Mesenchymal stem cell (in vitro differentiated cells and primary cell): ENCODE data around the gene YAF2.

Experiments
- DNase-seq: peaks from one replicate; pipeline ENCODE4 v3.0.0-alpha.2; 2013
- H2AFZ ChIP-seq: one replicate; pipeline ENCODE4 v1.6.1; 2013; ENCODE audit warnings: low read depth, mild to moderate bottlenecking, control low read depth, inconsistent platforms, low read length, moderate library complexity
- H2AK5ac ChIP-seq: 2 replicates; pipeline ENCODE4 v1.6.1; 2013; ENCODE audit warnings: low read length, moderate library complexity, mild to moderate bottlenecking, inconsistent platforms; ENCODE audit not compliant: severe bottlenecking
- H2BK120ac ChIP-seq: one replicate; pipeline ENCODE4 v1.6.1; 2013; ENCODE audit warnings: low read depth, mild to moderate bottlenecking, inconsistent platforms, low read length, moderate library complexity
- H2BK12ac ChIP-seq, 2 experiments: one replicate each; pipeline ENCODE4 v1.6.1; 2013; ENCODE audit warnings: inconsistent platforms in 2 of 2, low read length in 2 of 2, mild to moderate bottlenecking in 2 of 2, moderate library complexity in 2 of 2, control low read depth in 1 of 2
- H2BK15ac ChIP-seq: one replicate; pipeline ENCODE4 v1.6.1; 2013; ENCODE audit warnings: mild to moderate bottlenecking, low read depth, inconsistent platforms; ENCODE audit not compliant: poor library complexity, severe bottlenecking
- H2BK5ac ChIP-seq: 2 replicates; pipeline ENCODE4 v1.6.1; 2013; ENCODE audit warnings: low read depth, mild to moderate bottlenecking, low read length, control low read depth, inconsistent platforms; ENCODE audit not compliant: poor library complexity, severe bottlenecking
- H3K14ac ChIP-seq, 2 experiments: one replicate each; pipeline ENCODE4 v1.6.1; 2013; ENCODE audit warnings: inconsistent platforms in 2 of 2, low read length in 2 of 2, control low read depth in 1 of 2, mild to moderate bottlenecking in 1 of 2, moderate library complexity in 1 of 2
- H3K18ac ChIP-seq, 2 experiments: one replicate each; pipeline ENCODE4 v1.6.1; 2013; ENCODE audit warnings: inconsistent platforms in 2 of 2, low read length in 2 of 2, control low read depth in 1 of 2, low read depth in 1 of 2, mild to moderate bottlenecking in 1 of 2
- H3K23ac ChIP-seq, 2 experiments: one replicate each; pipeline ENCODE4 v1.6.1; 2013; ENCODE audit warnings: inconsistent platforms in 2 of 2, low read length in 2 of 2, mild to moderate bottlenecking in 2 of 2, moderate library complexity in 2 of 2, control low read depth in 1 of 2
- H3K27ac ChIP-seq: 2 replicates; pipeline ENCODE4 v1.5.1; 2013; ENCODE audit warnings: mild to moderate bottlenecking, moderate library complexity, low read length, control low read depth, inconsistent platforms; ENCODE audit not compliant: poor library complexity, severe bottlenecking
- H3K27me3 ChIP-seq, 2 experiments: 2 replicates each; pipeline versions ENCODE4 v1.6.1 to v1.7.0; 2013; ENCODE audit warnings: low read length in 2 of 2, mild to moderate bottlenecking in 2 of 2, moderate library complexity in 2 of 2, control low read depth in 1 of 2, inconsistent platforms in 1 of 2; ENCODE audit not compliant: control insufficient read depth in 1 of 2, insufficient read depth in 1 of 2
- H3K36me3 ChIP-seq, 2 experiments: 2 replicates each; pipeline versions ENCODE4 v1.6.1 to v1.7.0; 2013; ENCODE audit warnings: low read length in 2 of 2, control low read depth in 1 of 2, inconsistent platforms in 1 of 2, low read depth in 1 of 2, mild to moderate bottlenecking in 1 of 2; ENCODE audit not compliant: insufficient read depth in 2 of 2, control insufficient read depth in 1 of 2
- H3K4ac ChIP-seq, 2 experiments: one replicate each; pipeline ENCODE4 v1.6.1; 2013; ENCODE audit warnings: inconsistent platforms in 2 of 2, low read length in 2 of 2, mild to moderate bottlenecking in 2 of 2, moderate library complexity in 2 of 2, control low read depth in 1 of 2, low read depth in 1 of 2
- H3K4me1 ChIP-seq: 2 replicates; pipeline ENCODE4 v1.6.1; 2013; ENCODE audit warnings: low read depth, low read length, control low read depth; ENCODE audit not compliant: control insufficient read depth, insufficient read depth
- H3K4me2 ChIP-seq: 2 replicates; pipeline ENCODE4 v1.6.1; 2013; ENCODE audit warnings: low read length, mild to moderate bottlenecking, inconsistent platforms; ENCODE audit not compliant: poor library complexity, severe bottlenecking
- H3K4me3 ChIP-seq, 2 experiments: 2 replicates each; pipeline versions ENCODE4 v1.5.1 to v1.7.0; 2013; ENCODE audit warnings: low read length in 2 of 2, mild to moderate bottlenecking in 2 of 2, control low read depth in 1 of 2, low read depth in 1 of 2; ENCODE audit not compliant: insufficient read depth in 1 of 2
- H3K79me1 ChIP-seq: replicated peaks from 2 replicates; pipeline ENCODE4 v1.6.1; 2013; ENCODE audit warnings: mild to moderate bottlenecking, control low read depth, low read length, inconsistent platforms; ENCODE audit not compliant: poor library complexity, severe bottlenecking
- H3K9ac ChIP-seq: 2 replicates; pipeline ENCODE4 v1.7.0; 2013; ENCODE audit warnings: mild to moderate bottlenecking, low read length, moderate library complexity
- H3K9me3 ChIP-seq: 2 replicates; pipeline ENCODE4 v1.7.0; 2013; ENCODE audit warnings: mild to moderate bottlenecking, low read length; ENCODE audit not compliant: control insufficient read depth
- H4K8ac ChIP-seq: one replicate; pipeline ENCODE4 v1.6.1; 2013; ENCODE audit warnings: inconsistent platforms, mild to moderate bottlenecking, low read length, moderate library complexity
- H4K91ac ChIP-seq: one replicate; pipeline ENCODE4 v1.6.1; 2013; ENCODE audit warnings: mild to moderate bottlenecking, low read length, inconsistent platforms
- WGBS: methylation state at CpG from one replicate; pipeline ENCODE4 v1.1.7; 2013; ENCODE audit warnings: mixed read lengths; 5-methylcytosine and 5-hydroxymethylcytosine counted together

YAF2 gene

DNA sequence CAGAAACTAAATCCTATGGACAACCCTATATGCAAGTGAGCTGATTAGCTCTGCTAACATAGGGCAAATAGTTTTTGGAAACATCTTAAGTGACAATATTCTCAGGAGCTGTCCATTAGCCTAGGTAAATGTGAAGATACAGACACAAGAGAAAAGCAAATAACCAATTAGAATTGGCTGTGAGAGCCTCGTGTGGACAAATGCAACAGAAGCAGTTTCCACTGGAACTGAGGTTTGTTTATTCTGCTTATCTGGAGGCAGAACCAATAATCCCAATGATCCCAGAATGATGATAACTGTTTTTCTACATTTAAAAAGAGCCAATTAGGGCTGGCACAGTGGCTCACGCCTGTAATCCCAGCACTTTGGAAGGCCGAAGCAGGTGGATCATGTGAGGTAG, 43.2 kb upstream of the YAF2 start:
- H2AFZ ChIP-seq: no peak overlapping the region
- no peak overlapping the region for H3K9ac ChIP-seq
- no peaks in the 10 kb centered on the region for H3K4me1 ChIP-seq
- no peak overlapping the region for H2BK15ac ChIP-seq
- DNase-seq: no peak
- no peak overlapping the region for H3K4me3 ChIP-seq
- WGBS: 64% methylated on average over 2 of the region's 3 CpGs
- H3K4ac ChIP-seq: no peak overlapping the region
- H3K79me1 ChIP-seq: no peaks in the 10 kb centered on the region
- no peak overlapping the region for H3K14ac ChIP-seq
- H3K9me3 ChIP-seq: no peaks in the 10 kb centered on the region
- H3K18ac ChIP-seq: no peak overlapping the region
- H3K4me2 ChIP-seq: no peak overlapping the region
- H3K27ac ChIP-seq: no peak overlapping the region
- no peak overlapping the region for H2BK12ac ChIP-seq
- H3K23ac ChIP-seq: no peak overlapping the region
- no peak overlapping the region for H4K91ac ChIP-seq
- H2BK5ac ChIP-seq: no peak overlapping the region
- H3K36me3 ChIP-seq: no peaks in the 10 kb centered on the region
- no peak overlapping the region for H2BK120ac ChIP-seq
- H4K8ac ChIP-seq: no peak overlapping the region
- H2AK5ac ChIP-seq: no peak overlapping the region
- no peaks in the 10 kb centered on the region for H3K27me3 ChIP-seq

DNA sequence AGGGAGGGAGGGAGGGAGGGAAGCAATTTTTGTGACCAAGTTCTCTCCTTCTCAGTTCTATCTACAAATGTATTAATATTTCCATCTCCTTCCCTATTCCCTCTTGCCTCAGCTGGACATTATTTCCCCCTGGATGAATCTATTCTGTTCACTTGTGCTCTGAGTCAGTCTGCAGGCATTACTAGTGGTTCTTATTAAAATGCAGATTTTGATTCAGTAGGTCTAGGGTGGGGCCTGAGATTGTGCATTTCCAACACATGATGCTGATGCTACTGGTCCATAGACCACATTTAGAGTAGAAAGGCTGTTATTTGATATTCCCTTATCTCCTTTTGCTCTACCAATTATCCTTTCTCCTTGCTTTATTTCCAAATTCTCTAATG, 40.1 kb upstream of the YAF2 start:
- Histone ChIP-seq H3K9me3 (no peaks in the 10 kb centered on the region), H4K8ac (no peak overlapping the region), H2AFZ (no peak overlapping the region), H3K27me3 (no peaks in the 10 kb centered on the region), H2BK120ac (no peak overlapping the region), H2BK12ac (no peak overlapping the region), H3K23ac (no peak overlapping the region), H3K79me1 (no peaks in the 10 kb centered on the region), H3K4ac (no peak overlapping the region), H2AK5ac (no peak overlapping the region), H3K18ac (no peak overlapping the region), H3K36me3 (no peaks in the 10 kb centered on the region), H3K4me2 (no peak overlapping the region), H3K27ac (no peak overlapping the region), H2BK15ac (no peak overlapping the region), H2BK5ac (no peak overlapping the region), H3K9ac (no peak overlapping the region), H3K4me3 (no peak overlapping the region), H3K14ac (no peak overlapping the region), H4K91ac (no peak overlapping the region), H3K4me1 (no peaks in the 10 kb centered on the region)
- DNase-seq: no peak

DNA sequence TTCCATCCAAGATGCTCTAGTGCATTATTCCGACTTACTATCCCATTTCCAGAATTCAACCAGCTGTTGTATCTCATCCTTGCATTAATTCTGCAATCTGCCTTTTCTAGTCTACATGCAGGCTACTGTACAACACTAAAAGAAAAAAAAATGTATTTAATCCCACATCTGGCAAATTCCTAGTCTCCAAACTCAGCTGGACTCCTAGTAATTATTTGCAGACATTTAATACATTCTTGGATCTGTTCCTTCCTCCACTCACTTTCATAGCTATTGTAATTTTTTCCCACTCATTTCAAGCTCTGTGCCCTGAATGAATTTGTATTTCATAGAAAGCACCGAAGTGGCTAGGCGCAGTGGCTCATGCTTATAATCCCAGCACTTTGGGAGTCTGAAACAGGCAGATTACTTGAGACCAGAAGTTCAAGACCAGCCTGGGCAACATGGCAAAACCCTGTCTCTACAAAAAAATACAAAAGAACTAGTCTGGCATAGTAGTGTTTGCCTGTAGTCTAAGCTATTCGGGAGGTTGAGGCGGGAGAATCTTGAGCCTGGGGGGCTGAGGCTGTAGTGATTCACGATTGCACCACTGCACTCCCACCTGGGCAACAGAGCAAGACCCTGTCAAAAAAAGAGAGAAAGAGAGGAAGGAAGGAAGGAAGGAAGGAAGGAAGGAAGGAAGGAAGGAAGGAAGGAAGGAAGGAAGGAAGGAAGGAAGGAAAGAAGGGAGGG, 39.5 kb upstream of the YAF2 start:
- Histone ChIP-seq H3K9me3 (no peaks in the 10 kb centered on the region), H2BK15ac (no peak overlapping the region), H3K14ac (no peak overlapping the region), H4K8ac (no peak overlapping the region), H3K27me3 (no peaks in the 10 kb centered on the region), H3K27ac (no peak overlapping the region), H2BK5ac (no peak overlapping the region), H3K23ac (no peak overlapping the region), H3K4ac (no peak overlapping the region), H4K91ac (no peak overlapping the region), H3K4me1 (no peaks in the 10 kb centered on the region), H3K18ac (no peak overlapping the region), H3K36me3 (no peaks in the 10 kb centered on the region), H3K4me3 (no peak overlapping the region), H2AK5ac (no peak overlapping the region), H3K9ac (no peak overlapping the region), H3K79me1 (no peaks in the 10 kb centered on the region), H2BK120ac (no peak overlapping the region), H2AFZ (no peak overlapping the region), H2BK12ac (no peak overlapping the region), H3K4me2 (no peak overlapping the region)
- no peak for DNase-seq
- WGBS: 94% methylated on average over 6 of the region's 6 CpGs

DNA sequence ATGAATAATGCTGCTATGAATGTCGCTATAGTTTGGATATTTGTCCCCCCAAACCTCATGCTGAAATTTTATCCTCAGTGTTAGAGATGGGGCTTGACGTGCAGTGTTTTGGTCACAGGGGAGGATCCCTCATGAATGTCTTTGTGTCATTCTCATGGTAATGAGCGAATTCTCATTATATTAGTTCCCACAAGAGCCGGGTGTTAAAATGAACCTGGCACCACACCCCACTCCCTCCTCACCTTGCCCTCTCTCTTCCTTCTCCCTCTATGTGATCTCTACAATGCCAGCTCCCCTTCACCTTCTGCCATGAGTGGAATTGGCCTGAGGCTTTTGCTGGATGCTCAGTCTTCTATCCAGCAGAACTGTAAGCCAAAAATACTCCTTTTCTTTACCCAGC, 37.5 kb upstream of the YAF2 start:
- no peak overlapping the region for H2BK5ac ChIP-seq

More for the DNA sequence above, 37.5 kb upstream of the YAF2 start:
- no peak for DNase-seq
- no peak overlapping the region for H2BK12ac ChIP-seq
- H3K23ac ChIP-seq: no peak overlapping the region
- H3K9ac ChIP-seq: no peak overlapping the region
- no peaks in the 10 kb centered on the region for H3K27me3 ChIP-seq
- H2BK120ac ChIP-seq: no peak overlapping the region
- H4K8ac ChIP-seq: no peak overlapping the region
- no peak overlapping the region for H3K4me3 ChIP-seq
- H2AFZ ChIP-seq: no peak overlapping the region
- H3K36me3 ChIP-seq: no peaks in the 10 kb centered on the region
- H3K4ac ChIP-seq: no peak overlapping the region
- no peak overlapping the region for H2BK15ac ChIP-seq
- no peak overlapping the region for H4K91ac ChIP-seq
- H3K79me1 ChIP-seq: no peaks in the 10 kb centered on the region
- H3K14ac ChIP-seq: no peak overlapping the region
- no peak overlapping the region for H3K27ac ChIP-seq
- H3K4me1 ChIP-seq: no peaks in the 10 kb centered on the region
- no peak overlapping the region for H3K18ac ChIP-seq
- H3K9me3 ChIP-seq: no peaks in the 10 kb centered on the region
- H2AK5ac ChIP-seq: no peak overlapping the region
- no peak overlapping the region for H3K4me2 ChIP-seq
- 92% methylated on average over 3 of the region's 4 CpGs for WGBS
